Measurements from ENCODE around the gene ARVCF.
A peak's percentile ranks its signal among the peaks of the same experiment; 100 is the strongest.
"Not testable (repeated sequence)": the region's sequence is repeated elsewhere in the genome, so short reads cannot be mapped to it uniquely, and the experiment has no call there.

Gene ARVCF

GRCh38 chr22:19959043-19959586 is 57.5 kb downstream of the ARVCF start:
- peak; percentile 79 for DNase-seq

GRCh38 chr22:19958083-19959042 is 58.3 kb downstream of the ARVCF start:
- DNase-seq, result no peak

DNA sequence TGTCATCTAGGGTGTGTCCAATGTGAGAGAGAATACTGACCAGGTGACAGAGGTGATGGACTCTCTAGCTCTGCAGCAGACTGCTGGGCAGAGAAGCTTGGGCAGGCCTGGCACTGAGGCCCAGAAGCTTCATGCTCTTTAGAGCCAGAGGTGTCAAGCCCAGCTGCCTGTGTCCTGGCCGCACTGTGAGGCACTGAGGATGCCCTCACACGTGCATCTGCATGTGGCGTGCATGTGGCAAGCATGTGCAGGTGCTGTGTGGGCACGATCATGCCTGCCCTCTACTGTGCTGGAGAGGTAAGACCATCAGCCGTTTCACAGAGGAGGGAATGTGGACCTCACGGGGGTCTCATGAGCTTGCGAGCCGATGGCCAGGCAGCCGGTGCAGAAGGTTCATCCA is 59.2 kb downstream of the ARVCF start:
- no peak for DNase-seq

GRCh38 chr22:19955241-19956128 is 61.1 kb downstream of the ARVCF start:
- no peak for DNase-seq

- peak; percentile 71 for DNase-seq
These were observed 65.3 kb downstream of the ARVCF start for GRCh38 chr22:19951346-19951745.

- DNase-seq, result peak; percentile 1
These were observed 68.4 kb downstream of the ARVCF start for GRCh38 chr22:19948057-19948760.

DNA sequence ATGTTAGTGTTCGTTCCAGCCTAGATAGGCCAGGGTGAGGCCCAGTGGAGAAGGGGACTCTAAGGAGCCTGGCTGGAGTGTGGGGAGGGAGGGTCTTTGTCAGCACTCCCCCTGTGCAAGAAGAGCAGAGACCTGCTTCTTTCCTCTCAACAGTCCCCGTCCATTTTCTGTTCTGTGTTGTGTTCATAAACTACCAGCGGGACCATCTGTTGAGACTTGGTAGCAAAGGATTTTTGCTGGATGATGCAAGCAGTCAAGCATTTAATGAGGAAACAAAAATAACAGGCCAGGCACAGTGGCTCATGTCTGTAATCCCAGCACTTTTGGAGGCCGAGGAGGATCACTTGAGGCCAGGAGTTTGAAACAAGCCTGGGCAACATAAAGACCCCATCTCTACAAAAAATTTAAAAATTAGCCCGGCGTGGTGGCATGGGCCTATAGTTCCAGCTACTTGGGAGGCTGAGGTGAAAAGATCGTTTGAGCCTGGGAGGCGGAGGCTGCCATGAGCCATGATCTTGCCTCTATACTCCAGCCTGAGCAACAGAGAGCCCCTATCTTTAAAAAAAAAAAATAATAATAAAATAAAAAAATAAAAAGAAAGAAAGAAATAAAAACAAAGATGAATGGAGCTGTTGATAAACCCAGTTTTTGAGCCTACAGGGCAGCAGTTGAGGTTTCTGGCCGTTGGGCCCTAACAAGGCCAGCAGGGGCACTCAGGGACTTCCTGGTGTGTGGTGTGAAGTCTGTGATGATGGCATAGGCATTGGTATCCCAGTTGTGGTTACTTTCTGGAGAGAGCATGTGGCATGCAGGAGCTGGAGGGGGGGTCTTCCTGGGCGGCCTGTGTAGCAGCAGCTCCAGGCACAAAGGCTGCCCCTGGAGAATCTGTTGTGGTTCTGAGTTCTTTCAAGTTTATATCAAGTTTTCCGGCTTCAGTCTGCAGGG is 73.3 kb downstream of the ARVCF start:
- peak; percentile 49 for DNase-seq

DNA sequence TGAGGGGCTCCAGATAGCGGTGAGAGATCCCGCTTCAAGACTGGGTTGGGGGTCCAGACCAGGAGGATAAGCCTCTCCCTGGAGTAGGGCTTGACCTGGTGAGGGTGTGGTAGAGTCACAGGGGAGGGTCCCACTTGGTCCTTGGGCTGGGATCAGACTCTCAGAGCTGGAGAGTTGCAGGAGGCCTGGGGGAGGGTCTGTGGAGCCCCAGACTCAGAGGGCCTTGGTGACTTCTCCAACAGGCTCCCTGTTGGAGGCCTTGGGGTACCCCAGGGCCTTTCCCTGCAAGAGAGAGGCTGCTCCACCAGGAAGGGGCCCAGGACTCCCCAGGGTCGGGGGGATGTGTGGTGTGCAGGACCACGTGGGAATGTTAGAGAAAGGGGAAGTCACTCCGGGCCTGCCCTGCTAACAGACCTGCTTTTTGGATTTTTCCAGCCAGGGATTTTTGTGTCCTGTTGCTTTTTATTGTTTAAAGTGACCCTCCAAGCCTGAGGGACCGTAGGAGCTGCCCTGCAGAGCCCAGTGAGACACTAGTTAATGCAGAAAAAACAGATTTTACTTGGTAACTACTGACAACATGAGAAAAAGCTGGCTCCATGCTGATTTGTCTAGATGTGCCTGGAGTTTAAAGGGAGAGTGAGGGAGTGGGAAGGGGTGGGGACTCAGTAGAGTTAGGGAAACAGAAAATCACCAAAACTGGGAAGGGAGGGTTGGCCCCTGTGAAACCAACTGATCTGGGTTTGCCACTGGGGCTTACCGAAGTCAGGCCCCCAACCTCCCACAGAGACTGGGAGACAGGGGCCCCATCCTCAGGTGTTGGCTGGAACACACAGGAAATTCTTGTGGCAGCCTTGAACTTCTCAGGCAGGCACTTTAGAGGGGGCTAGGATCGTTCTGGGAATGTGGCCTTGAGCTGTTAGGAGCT is 74.2 kb downstream of the ARVCF start:
- DNase-seq, result peak; percentile 61

GRCh38 chr22:19941365-19942082 is 75.1 kb downstream of the ARVCF start, which contains the start of the genes COMT and TXNRD2:
Gene COMT (plus strand): TSS chr22:19941772. CDS start chr22:19962527, 20,755 bp downstream.
Gene TXNRD2 (minus strand): TSS chr22:19941818. CDS start chr22:19941803, 15 bp downstream.
- peak; percentile 86 for DNase-seq

DNA sequence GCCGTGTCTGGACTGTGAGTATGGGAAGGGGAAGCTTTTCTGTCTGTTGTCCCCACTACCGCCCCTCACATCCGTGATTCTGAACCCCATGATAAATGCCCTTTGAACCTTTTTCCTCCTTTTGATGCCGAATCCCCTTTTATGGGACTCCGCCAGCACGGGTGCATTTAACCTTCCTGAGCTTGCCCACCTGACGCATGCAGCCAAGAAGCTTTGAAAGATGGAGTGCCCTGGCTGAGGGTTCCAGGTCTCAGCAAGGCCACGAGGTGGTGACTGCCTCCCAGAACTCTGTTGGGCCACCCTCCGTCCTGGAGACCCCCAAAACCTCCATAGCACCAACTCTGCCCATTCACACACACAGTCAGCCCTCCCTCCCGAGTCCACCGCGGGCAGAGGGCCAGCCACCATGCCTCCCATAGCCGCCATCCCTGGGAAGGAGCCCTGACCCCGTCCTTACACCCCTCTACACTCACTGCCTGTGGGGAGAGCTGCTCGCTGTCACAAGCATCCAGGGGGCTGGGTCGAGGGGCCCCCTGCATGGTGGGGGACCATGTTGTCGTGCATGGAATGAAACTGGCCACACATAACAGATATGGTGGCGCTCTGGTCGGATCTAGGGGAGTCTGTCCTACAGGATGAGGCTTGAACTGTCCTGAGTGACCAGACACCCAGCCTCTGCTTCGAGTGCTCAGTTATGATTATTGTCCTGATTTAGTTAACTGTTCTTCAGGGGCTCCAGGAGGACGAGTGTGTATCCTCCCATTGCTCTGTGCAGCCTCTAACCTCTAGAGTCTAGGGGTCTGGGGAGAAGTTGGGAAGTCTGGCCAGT is 75.9 kb downstream of the ARVCF start:
- no peak for DNase-seq

DNA sequence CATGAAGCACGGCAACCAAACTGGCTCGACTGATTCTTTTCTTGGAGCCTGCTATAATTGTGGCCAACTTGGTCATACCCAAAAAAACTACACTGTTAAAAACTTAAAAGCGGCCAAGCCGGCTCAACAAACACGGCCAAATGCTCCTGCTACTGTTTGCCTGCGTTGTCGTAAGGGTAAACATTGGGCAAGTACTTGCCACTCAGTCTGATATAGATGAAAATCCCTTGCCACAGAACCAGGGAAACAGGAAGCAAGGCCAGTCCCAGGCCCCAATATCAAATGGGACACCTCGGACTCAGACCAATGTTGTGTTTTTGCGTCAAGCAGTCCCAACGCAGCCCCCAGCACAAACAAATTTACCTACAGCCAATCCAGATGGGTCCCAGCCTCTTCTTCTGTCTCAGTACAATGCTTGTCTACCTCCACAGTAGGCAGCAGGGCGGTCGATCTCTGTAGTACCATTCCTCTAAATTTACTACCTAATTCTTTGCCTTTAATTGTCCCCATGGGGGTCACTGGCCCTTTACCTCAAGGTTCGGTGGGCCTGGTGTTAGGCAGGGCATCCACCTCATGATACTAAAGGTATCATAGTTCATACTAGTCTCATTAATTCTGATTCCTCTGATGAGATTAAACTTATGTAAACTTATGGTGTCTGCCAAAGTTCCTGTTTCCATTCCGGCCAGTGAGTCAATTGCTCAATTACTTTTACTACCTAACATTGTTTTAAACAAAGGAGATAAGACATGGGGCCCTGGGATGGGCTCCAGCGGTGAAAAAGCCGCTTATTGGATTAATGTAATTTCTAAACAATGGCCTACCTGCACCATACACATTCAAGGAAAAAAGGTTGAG is 78.8 kb downstream of the ARVCF start:
- DNase-seq, result no peak

DNA sequence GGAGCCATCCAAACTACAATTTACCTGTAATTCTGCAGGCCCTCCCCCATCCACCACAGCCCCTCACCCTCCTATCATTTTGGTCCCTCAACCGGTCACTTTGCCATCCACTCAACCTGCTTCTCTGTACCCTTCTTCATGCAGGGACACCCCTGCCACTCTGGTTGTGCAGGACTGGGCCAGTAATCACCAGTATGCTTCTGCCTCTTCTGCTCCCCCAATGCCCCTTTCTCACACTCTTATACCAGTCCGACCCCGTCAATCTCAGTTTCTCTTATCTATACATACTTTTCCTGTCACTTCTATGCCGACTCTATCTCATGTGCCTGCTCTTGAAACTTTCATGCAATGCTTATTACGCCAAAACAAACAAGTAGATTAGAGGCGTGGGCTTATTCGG is 80.1 kb downstream of the ARVCF start:
- DNase-seq, result no peak

DNA sequence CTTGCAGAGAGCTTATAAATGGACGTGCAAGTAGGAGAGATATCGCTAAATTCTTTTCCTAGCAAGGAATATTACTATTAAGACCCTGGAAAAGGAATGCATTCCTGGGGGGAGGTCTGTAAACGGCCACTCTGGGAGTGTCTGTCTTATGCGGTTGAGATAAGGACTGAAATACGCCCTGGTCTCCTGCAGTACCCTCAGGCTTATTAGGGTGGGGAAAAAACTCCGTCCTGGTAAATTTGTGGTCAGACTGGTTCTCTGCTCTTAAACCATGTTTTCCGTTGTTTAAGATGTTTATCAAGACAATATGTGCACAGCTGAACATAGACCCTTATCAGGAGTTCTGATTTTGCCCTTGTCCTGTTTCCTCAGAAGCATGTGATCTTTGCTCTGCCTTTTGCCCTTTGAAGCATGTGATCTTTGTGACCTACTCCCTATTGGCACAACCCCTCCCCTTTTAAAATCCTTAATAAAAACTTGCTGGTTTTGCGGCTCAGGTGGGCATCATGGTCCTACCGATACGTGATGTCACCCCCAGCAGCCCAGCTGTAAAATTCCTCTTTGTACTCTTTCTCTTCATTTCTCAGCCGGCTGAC is 81.4 kb downstream of the ARVCF start:
- DNase-seq, result not testable (repeated sequence)

GRCh38 chr22:19933341-19934241 is 83.0 kb downstream of the ARVCF start:
- DNase-seq, result no peak

- DNase-seq, result no peak
These were observed 84.0 kb downstream of the ARVCF start for GRCh38 chr22:19932367-19933206.

All from retina (tissue), 1 donor.